ENCODE measurements around the gene TMSB10.

The TMSB10 gene

GRCh38 chr2:84885111-84885510, 20.3 kb upstream of the TMSB10 start (continued):
- no peak for TF ChIP-seq ZBTB44 (tag by site-specific recombination; IDR thresholded peaks at IDR 0.05)

- no peak overlapping the region for H3K27ac ChIP-seq (ENCODE audit: extremely low read depth, low read depth, low read length)
- H3K4me3 ChIP-seq (ENCODE audit: low read depth, low read length), result no peak overlapping the region
- POLR2A ChIA-PET, result interaction anchor here (1.0 kb wide), 1 partner anchor 89 kb away, joined by 3 read pairs; no protein-coding TSS in a partner anchor
- no peak for TF ChIP-seq ZNF2 (tag by site-specific recombination; IDR thresholded peaks at IDR 0.05)
- TF ChIP-seq ZNF121 (tag by site-specific recombination; IDR thresholded peaks at IDR 0.05), result no peak
- TF ChIP-seq ZNF513 (tag by site-specific recombination; IDR thresholded peaks at IDR 0.05), result no peak
- TF ChIP-seq ZNF416 (tag by site-specific recombination; IDR thresholded peaks at IDR 0.05), result no peak
- TF ChIP-seq ZNF830 (tag by site-specific recombination; IDR thresholded peaks at IDR 0.05; ENCODE audit: low read depth), result no peak
- H3K36me3 ChIP-seq (ENCODE audit: control insufficient read depth in 2 of 2, insufficient read depth in 1 of 2, low read length in 2 of 2), result no peaks in the 10 kb centered on the region
- no peaks in the 10 kb centered on the region for H3K4me1 ChIP-seq (ENCODE audit: control insufficient read depth, insufficient read depth, low read length)
- CTCF ChIA-PET, result interaction anchor here (1.5 kb wide), 1 partner anchor 39 kb away, joined by 8 read pairs; no protein-coding TSS in a partner anchor
- no peaks in the 10 kb centered on the region for H3K9me3 ChIP-seq (ENCODE audit: control insufficient read depth, insufficient read depth, low read depth, low read length)
Measured at GRCh38 chr2:84886791-84887190, 18.7 kb upstream of the TMSB10 start.

- Histone ChIP-seq H3K27ac (ENCODE audit: extremely low read depth, low read depth, low read length) (no peak overlapping the region), H3K4me3 (ENCODE audit: low read depth, low read length) (no peak overlapping the region), H3K4me1 (ENCODE audit: control insufficient read depth, insufficient read depth, low read length) (no peaks in the 10 kb centered on the region)
Measured at GRCh38 chr2:84888401-84889276, 16.8 kb upstream of the TMSB10 start.

More at GRCh38 chr2:84888401-84889276, 16.8 kb upstream of the TMSB10 start:
- no peaks in the 10 kb centered on the region for H3K9me3 ChIP-seq (ENCODE audit: control insufficient read depth, insufficient read depth, low read depth, low read length)
- H3K36me3 ChIP-seq (ENCODE audit: control insufficient read depth in 2 of 2, insufficient read depth in 1 of 2, low read length in 2 of 2), result no peaks in the 10 kb centered on the region
- ChIA-PET POLR2A (interaction anchor here (0.6 kb wide), 1 partner anchor 83 kb away, joined by 3 read pairs; no protein-coding TSS in a partner anchor), CTCF (interaction anchor here (0.6 to 4.3 kb wide), 5 partner anchors 10 to 258 kb away, joined by 3 to 24 read pairs (median 4); no protein-coding TSS in a partner anchor)
- 0 out of 2 replicates have a peak, but pooled peaks have one; percentile 37 for TF ChIP-seq PRDM10 (tag by site-specific recombination; IDR thresholded peaks at IDR 0.05)
- TF ChIP-seq ZFP37 (tag by site-specific recombination; IDR thresholded peaks at IDR 0.05), result peak; percentile 98
- peak; percentile 73 for TF ChIP-seq PRDM1 (tag by site-specific recombination; IDR thresholded peaks at IDR 0.05)
- no peak for TF ChIP-seq TSHZ1 (tag by site-specific recombination; IDR thresholded peaks at IDR 0.05; ENCODE audit: borderline replicate concordance)

Measured in HEK293 (cell line).